SU-DHL-6 (cell line): Measurements from ENCODE around the gene METTL17.

ENCODE experiments used
- H2AFZ ChIP-seq: fragments of 200-600 bp; sonication (generic); 2 replicates; pipeline ENCODE4 v1.6.1; 2014; ENCODE audit warnings: low read depth, mild to moderate bottlenecking, moderate library complexity, mixed read lengths, antibody characterized with exemption, low read length; ENCODE audit not compliant: severe bottlenecking
- H3F3A ChIP-seq: fragments of 200-600 bp; shearing (Covaris generic); 2 replicates; pipeline ENCODE4 v1.6.0; 2016; ENCODE audit warnings: antibody characterized with exemption, mild to moderate bottlenecking; ENCODE audit not compliant: insufficient read depth
- H3K27ac ChIP-seq: fragments of 200-600 bp; sonication (generic); 2 replicates; pipeline ENCODE4 v1.5.1; 2016; ENCODE audit warnings: low read depth, mild to moderate bottlenecking, low read length, moderate library complexity, mixed read lengths
- H3K27me3 ChIP-seq: fragments of 200-600 bp; sonication (generic), shearing (Covaris generic); 2 replicates; pipeline ENCODE4 v1.6.0; 2014; ENCODE audit warnings: mild to moderate bottlenecking, low read length
- H3K36me3 ChIP-seq: fragments of 200-600 bp; sonication (generic); 2 replicates; pipeline ENCODE4 v1.6.1; 2014; ENCODE audit warnings: mild to moderate bottlenecking, low read length, mixed read lengths
- H3K4me2 ChIP-seq: fragments of 300-600, 200-600 bp; shearing (Covaris generic), sonication (generic); 2 replicates; pipeline ENCODE4 v1.6.0; 2014; ENCODE audit warnings: low read length, low read depth, mild to moderate bottlenecking; ENCODE audit not compliant: poor library complexity, severe bottlenecking
- H3K4me3 ChIP-seq: fragments of 200-600 bp; sonication (generic); 2 replicates; pipeline ENCODE4 v1.5.1; 2014; ENCODE audit warnings: antibody characterized with exemption, low read length, mild to moderate bottlenecking, mixed read lengths; ENCODE audit not compliant: insufficient read depth, poor library complexity, severe bottlenecking
- H3K79me2 ChIP-seq: fragments of 200-600 bp; sonication (generic); 2 replicates; pipeline ENCODE4 v1.6.1; 2014; ENCODE audit warnings: mild to moderate bottlenecking, low read length, moderate library complexity; ENCODE audit not compliant: insufficient read depth
- H3K9ac ChIP-seq: fragments of 200-600 bp; sonication (generic); 2 replicates; pipeline ENCODE4 v1.7.0; 2014; ENCODE audit warnings: mild to moderate bottlenecking, low read length
- H3K9me2 ChIP-seq: fragments of 200-600 bp; sonication (generic); replicated peaks from 2 replicates; pipeline ENCODE4 v1.6.1; 2014; ENCODE audit warnings: low read length; ENCODE audit not compliant: insufficient read depth
- H3K9me3 ChIP-seq: fragments of 200-600 bp; sonication (generic); 2 replicates; pipeline ENCODE4 v1.6.1; 2014; ENCODE audit warnings: low read length, mixed read lengths; ENCODE audit not compliant: insufficient read depth
- H4K20me1 ChIP-seq: fragments of 200-600 bp; sonication (generic); 2 replicates; pipeline ENCODE4 v1.6.1; 2014; ENCODE audit warnings: low read depth, mild to moderate bottlenecking, antibody characterized with exemption, low read length, moderate library complexity, mixed read lengths
- CTCF ChIP-seq: fragments of 200-600 bp; sonication (generic); IDR thresholded peaks from one replicate; pipeline ENCODE4 v1.5.1; 2017; ENCODE audit warnings: antibody characterized with exemption, mild to moderate bottlenecking, low read length, moderate library complexity; ENCODE audit not compliant: insufficient read depth, poor library complexity, severe bottlenecking
- EZH2phosphoT487 ChIP-seq: fragments of 200-600 bp; sonication (generic), shearing (Covaris generic); conservative IDR thresholded peaks from 2 replicates; pipeline ENCODE4 v1.6.1; 2018; ENCODE audit warnings: mild to moderate bottlenecking, antibody characterized with exemption, low read length, moderate library complexity, mixed read lengths

Gene METTL17

GRCh38 chr14:21018781-21019180 is 29.0 kb downstream of the METTL17 start:
- no peaks in the 10 kb centered on the region for H3K9me2 ChIP-seq
- no peak overlapping the region for H3K27ac ChIP-seq
- H4K20me1 ChIP-seq = no peaks in the 10 kb centered on the region
- TF ChIP-seq CTCF (no peak), EZH2phosphoT487 (no peak)
- no peak overlapping the region for H3K9ac ChIP-seq
- no peaks in the 10 kb centered on the region for H3F3A ChIP-seq
- no peaks in the 10 kb centered on the region for H3K27me3 ChIP-seq
- H3K79me2 ChIP-seq = no peaks in the 10 kb centered on the region
- H3K4me2 ChIP-seq = no peak overlapping the region
- H3K4me3 ChIP-seq = no peak overlapping the region
- no peak overlapping the region for H2AFZ ChIP-seq
- no peaks in the 10 kb centered on the region for H3K9me3 ChIP-seq
- H3K36me3 ChIP-seq = no peaks in the 10 kb centered on the region

GRCh38 chr14:21019366-21019765 is 29.6 kb downstream of the METTL17 start:
- Histone ChIP-seq H4K20me1 (no peaks in the 10 kb centered on the region), H3K27me3 (no peaks in the 10 kb centered on the region), H3K27ac (no peak overlapping the region), H3K9me2 (no peaks in the 10 kb centered on the region), H3K4me2 (no peak overlapping the region), H2AFZ (no peak overlapping the region), H3F3A (no peaks in the 10 kb centered on the region), H3K79me2 (no peaks in the 10 kb centered on the region), H3K4me3 (no peak overlapping the region), H3K9ac (no peak overlapping the region), H3K9me3 (no peaks in the 10 kb centered on the region), H3K36me3 (no peaks in the 10 kb centered on the region)
- TF ChIP-seq CTCF (no peak), EZH2phosphoT487 (no peak)

GRCh38 chr14:21020977-21021545 is 31.3 kb downstream of the METTL17 start:
- Histone ChIP-seq H3K4me2 (no peak overlapping the region), H3K9me2 (no peaks in the 10 kb centered on the region), H2AFZ (no peak overlapping the region), H3K36me3 (no peaks in the 10 kb centered on the region), H3K27me3 (no peaks in the 10 kb centered on the region), H4K20me1 (no peaks in the 10 kb centered on the region), H3K9ac (no peak overlapping the region), H3K4me3 (no peak overlapping the region), H3F3A (no peaks in the 10 kb centered on the region), H3K79me2 (no peaks in the 10 kb centered on the region), H3K27ac (no peak overlapping the region), H3K9me3 (no peaks in the 10 kb centered on the region)
- TF ChIP-seq EZH2phosphoT487 (no peak), CTCF (no peak)
